ENCODE measurements around the gene CBLB.

Gene CBLB

GRCh38 chr3:105869861-105870755 is 1.3 kb upstream of the CBLB start:
- no peak for DNase-seq (ENCODE audit: low read depth)

DNA sequence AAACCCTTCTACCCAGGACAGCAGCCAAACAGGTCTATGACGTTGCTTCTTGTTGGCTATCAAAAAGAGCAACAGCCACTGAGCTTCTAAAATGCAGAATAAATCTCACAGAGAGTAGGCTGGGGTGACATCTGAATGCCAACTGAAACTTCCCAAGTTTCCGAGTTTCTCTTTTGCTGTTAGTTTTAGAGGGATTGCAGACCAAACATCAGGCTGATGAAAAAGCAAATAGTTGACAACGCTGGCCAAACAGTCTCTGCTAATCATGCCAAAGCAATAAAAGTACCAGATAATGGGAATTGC is 670 bp upstream of the CBLB start:
- no peak for DNase-seq (ENCODE audit: low read depth)

- DNase-seq (ENCODE audit: low read depth) = no peak
Observed at GRCh38 chr3:105868431-105868741, 426 bp downstream of the CBLB start.

GRCh38 chr3:105867712-105868430 is 941 bp downstream of the CBLB start:
- no peak for DNase-seq (ENCODE audit: low read depth)

- no peak for DNase-seq (ENCODE audit: low read depth)
Observed at GRCh38 chr3:105866656-105867653, 1.9 kb downstream of the CBLB start.

GRCh38 chr3:105865867-105866350 is 2.9 kb downstream of the CBLB start:
- no peak for DNase-seq (ENCODE audit: low read depth)

GRCh38 chr3:105865016-105865623 is 3.7 kb downstream of the CBLB start:
- DNase-seq (ENCODE audit: low read depth) = no peak

GRCh38 chr3:105864212-105864611 is 4.6 kb downstream of the CBLB start:
- DNase-seq (ENCODE audit: low read depth) = no peak

GRCh38 chr3:105863608-105864007 is 5.2 kb downstream of the CBLB start:
- DNase-seq (ENCODE audit: low read depth) = no peak

GRCh38 chr3:105862217-105862616 is 6.6 kb downstream of the CBLB start:
- DNase-seq (ENCODE audit: low read depth) = no peak

DNA sequence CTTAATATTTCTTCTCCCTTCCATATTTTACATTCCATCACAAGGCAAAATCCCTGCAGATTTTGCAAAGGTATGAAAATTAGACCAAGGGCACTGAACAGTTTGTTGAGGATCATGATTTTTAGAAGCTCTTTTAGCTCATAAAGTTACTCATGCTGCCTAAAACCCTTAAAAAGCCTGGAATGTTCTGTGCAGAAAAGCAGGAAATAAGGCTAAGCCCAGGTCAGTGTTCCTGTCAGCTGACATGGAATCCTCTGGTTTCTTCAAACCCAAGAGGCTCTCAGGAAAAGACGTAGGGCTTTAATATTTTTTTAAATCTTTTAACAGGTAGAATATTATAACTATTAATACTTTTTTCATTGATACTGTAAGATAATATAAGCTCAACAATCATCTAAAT is 8.2 kb downstream of the CBLB start:
- DNase-seq (ENCODE audit: low read depth) = no peak

DNA sequence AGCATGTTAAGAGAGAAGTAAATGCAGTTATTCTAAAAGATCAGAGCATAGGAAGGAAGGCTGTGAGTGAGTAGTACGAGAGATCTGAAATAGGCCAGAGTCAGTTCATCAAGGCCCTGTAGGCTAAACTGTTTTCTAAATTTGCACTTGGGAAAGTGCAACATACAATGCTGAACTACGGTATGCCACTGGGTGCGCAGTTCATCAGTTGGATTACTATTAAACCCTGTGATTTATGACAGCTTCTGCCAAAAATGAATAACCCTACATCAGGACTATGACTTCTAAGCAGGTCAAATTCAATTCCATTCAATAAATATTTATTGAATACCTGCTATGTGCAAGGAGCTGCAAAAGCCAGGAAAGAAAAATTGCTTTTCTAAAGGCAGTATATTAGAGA is 10.8 kb downstream of the CBLB start:
- no peak for DNase-seq (ENCODE audit: low read depth)

- no peak for DNase-seq (ENCODE audit: low read depth)
Observed at GRCh38 chr3:105857601-105858000, 11.2 kb downstream of the CBLB start.

GRCh38 chr3:105856605-105857004 is 12.2 kb downstream of the CBLB start:
- no peak for DNase-seq (ENCODE audit: low read depth)

DNA sequence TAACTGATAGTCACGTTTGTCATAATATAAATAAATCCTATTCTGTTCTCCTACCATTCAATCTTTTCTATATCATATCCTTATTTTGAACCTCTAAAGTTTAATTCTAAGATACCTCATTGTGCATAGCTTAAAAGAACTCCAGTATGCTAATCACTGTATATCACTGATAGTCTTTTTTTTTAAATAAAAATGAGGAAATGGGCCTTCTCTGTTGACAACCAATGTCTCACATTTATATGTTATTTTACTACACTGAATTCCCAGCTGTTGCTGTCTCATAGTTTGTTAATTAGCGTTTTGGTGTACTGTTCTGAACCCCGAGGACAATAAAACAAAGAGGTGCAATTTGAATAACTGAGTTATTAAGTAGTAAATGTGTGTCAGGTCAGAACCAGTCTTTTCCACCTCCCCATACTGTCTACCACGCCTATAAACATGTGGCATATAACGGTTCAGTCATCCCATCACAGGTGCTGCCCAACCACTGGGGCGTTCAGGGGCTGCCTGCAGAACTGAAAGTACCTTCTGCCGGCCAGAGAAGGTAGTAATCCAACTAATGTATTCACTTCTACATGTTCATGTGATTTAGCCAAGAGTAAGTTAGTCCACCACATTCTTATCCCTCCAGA is 14.9 kb downstream of the CBLB start:
- no peak for DNase-seq (ENCODE audit: low read depth)

- no peak for DNase-seq (ENCODE audit: low read depth)
Observed at GRCh38 chr3:105851582-105851981, 17.2 kb downstream of the CBLB start.

DNA sequence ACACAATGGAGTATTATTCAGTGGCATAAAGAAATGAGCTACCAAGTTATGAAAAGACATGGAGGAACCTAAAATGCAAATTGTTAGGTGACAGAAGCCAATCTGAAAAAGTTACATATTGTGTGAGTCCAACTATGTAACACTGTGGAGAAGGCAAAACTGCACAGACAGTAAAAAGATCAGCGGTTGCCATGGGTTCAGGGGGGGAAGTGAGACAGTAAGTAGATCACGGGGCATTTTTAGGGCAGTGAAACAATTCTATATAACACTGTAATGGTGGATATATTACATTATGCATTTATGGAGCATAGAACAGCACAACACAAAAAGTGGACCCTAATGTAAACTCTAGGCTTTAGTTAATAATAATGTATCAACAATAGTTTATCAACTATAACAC is 17.6 kb downstream of the CBLB start:
- DNase-seq (ENCODE audit: low read depth) = no peak

DNA sequence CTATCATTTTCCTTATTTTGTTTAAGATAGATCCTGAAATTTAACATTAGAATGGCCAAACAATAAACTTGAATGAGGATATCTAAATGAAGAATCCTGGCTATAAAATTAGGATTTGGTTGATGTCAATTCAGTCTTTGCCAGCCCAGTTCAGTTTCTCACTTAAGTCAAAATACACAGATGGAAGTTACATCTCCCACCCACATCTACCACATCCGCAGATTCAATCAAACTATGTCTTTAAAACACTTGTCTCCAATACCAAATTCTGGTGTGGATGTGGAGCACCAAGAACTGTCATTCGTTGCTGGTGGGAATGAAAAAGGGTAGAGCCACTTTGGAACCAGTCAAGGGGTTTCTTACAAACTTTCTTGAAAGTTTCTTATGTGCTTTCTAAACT is 18.2 kb downstream of the CBLB start:
- DNase-seq (ENCODE audit: low read depth) = no peak

- DNase-seq (ENCODE audit: low read depth) = no peak
Observed at GRCh38 chr3:105848821-105849220, 20.0 kb downstream of the CBLB start.

GRCh38 chr3:105847865-105848264 is 20.9 kb downstream of the CBLB start:
- DNase-seq (ENCODE audit: low read depth) = no peak

DNA sequence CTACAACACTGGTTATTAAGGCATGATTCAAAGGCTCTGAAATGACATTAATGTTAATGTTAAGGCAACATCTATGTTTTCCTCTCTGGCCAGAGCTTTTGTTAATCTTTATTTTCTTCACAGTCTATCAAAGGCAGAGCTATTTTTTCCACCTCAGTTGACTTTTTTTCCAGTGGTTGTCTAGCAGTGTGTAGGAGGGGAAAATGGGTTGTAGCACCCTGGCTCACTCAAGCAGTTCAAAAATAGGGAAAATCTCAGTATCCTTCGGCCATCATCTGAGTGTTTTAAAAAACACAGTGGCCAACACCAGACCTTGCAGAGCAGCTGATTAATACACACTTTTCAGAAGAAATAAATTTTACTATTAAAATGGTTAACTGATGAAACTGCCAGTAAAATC is 21.4 kb downstream of the CBLB start:
- DNase-seq (ENCODE audit: low read depth) = no peak

- DNase-seq (ENCODE audit: low read depth) = no peak
Observed at GRCh38 chr3:105846809-105847208, 22.0 kb downstream of the CBLB start.
